ENCODE results near the gene RAB11FIP4.

DNA sequence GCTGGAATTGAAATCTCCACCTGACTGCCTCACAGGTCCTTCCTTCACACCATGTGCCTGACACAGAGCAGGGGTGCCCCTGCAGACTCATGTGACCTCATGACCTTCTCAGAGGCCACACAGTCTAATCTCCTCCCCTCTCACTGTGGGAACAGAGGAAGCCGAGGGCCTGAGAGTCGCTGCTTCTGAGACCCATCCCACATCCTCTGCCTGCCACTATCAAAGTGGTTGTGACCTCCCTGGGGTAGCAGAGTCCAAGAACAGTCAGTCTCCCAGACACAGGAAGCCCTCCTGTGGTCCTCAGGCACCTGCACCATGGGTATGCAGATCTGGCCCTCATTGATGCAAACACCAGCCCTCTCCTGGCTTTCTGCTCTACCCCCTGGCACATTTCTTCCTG, 78.5 kb downstream of the RAB11FIP4 start:
- TF ChIP-seq GABPA (IDR thresholded peaks at IDR 0.05; ENCODE audit: low read depth) (no peak), POLR2AphosphoS5 (IDR thresholded peaks at IDR 0.05; ENCODE audit: low read depth) (no peak)
- TF ChIP-seq, protein P1, sequence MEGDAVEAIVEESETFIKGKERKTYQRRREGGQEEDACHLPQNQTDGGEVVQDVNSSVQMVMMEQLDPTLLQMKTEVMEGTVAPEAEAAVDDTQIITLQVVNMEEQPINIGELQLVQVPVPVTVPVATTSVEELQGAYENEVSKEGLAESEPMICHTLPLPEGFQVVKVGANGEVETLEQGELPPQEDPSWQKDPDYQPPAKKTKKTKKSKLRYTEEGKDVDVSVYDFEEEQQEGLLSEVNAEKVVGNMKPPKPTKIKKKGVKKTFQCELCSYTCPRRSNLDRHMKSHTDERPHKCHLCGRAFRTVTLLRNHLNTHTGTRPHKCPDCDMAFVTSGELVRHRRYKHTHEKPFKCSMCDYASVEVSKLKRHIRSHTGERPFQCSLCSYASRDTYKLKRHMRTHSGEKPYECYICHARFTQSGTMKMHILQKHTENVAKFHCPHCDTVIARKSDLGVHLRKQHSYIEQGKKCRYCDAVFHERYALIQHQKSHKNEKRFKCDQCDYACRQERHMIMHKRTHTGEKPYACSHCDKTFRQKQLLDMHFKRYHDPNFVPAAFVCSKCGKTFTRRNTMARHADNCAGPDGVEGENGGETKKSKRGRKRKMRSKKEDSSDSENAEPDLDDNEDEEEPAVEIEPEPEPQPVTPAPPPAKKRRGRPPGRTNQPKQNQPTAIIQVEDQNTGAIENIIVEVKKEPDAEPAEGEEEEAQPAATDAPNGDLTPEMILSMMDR (IDR thresholded peaks at IDR 0.05; ENCODE audit: insufficient read depth, low read length) = no peak
